Measurements from ENCODE around the gene RPRD1B. TPM values are rescaled to one million over a fixed set of nuclear protein-coding genes. Genes with fewer than 3 reads are reported as not detected.

RPRD1B gene
- total RNA-seq, 1 donor from 2014 or later, result 25.6 TPM

DNA sequence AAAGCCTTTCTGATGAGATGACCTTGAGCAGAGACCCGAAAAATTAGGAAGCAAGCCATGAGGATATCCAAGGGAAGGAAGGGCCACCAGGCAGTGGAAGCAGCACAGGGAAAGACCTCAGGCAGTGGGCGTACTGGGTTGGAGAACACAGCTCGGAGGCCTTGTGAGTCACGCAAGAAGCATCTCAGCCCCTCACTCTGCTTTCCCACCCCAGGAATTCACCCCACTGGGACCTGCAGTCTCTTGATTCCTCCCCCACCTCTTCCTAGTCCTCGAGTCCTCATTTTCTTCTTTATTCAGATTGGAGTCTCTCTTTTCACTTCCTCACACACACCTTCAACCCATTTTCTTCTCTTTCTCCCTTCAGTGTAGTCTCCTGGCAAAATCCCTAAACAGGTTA is 27.0 kb downstream of the RPRD1B start:
- no peak overlapping the region for H3K27ac ChIP-seq
- H3K4me1 ChIP-seq, result peaks cover 2% of the 10 kb centered on the region
- H3K4me3 ChIP-seq, result no peak overlapping the region
- DNase-seq (no peak), ATAC-seq (no peak)
- H3K27me3 ChIP-seq (ENCODE audit: low read depth), result no peaks in the 10 kb centered on the region
- H3K9me3 ChIP-seq, result no peaks in the 10 kb centered on the region
- peaks cover 78% of the 10 kb centered on the region for H3K36me3 ChIP-seq
- intact Hi-C loops (cut with DNase I), result no loop called here
- TF ChIP-seq, protein P1, sequence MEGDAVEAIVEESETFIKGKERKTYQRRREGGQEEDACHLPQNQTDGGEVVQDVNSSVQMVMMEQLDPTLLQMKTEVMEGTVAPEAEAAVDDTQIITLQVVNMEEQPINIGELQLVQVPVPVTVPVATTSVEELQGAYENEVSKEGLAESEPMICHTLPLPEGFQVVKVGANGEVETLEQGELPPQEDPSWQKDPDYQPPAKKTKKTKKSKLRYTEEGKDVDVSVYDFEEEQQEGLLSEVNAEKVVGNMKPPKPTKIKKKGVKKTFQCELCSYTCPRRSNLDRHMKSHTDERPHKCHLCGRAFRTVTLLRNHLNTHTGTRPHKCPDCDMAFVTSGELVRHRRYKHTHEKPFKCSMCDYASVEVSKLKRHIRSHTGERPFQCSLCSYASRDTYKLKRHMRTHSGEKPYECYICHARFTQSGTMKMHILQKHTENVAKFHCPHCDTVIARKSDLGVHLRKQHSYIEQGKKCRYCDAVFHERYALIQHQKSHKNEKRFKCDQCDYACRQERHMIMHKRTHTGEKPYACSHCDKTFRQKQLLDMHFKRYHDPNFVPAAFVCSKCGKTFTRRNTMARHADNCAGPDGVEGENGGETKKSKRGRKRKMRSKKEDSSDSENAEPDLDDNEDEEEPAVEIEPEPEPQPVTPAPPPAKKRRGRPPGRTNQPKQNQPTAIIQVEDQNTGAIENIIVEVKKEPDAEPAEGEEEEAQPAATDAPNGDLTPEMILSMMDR (IDR thresholded peaks at IDR 0.05), result no peak

DNA sequence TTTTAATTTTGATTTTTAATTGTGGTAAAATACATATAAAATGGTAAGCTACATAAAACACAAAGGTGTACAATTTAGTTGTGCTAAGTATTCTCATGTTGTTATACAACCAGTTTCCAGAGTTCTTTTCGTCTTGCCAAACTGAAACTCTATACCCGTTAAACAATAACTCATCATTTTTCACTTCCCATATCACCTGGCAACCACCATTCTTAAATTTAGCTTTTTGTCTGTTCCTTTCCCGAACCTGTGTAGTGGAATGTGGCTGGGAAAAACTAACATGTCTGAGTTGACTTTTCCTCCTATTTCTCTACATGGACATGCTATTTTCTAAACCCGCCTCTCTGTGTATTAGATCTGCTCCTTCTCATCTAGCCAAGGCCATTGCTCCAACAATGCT is 27.6 kb downstream of the RPRD1B start:
- H3K4me3 ChIP-seq, result no peak overlapping the region
- DNase-seq (no peak), ATAC-seq (no peak)
- H3K27me3 ChIP-seq (ENCODE audit: low read depth), result no peaks in the 10 kb centered on the region
- H3K36me3 ChIP-seq, result peaks cover 84% of the 10 kb centered on the region
- no peak overlapping the region for H3K27ac ChIP-seq
- no peaks in the 10 kb centered on the region for H3K9me3 ChIP-seq
- intact Hi-C loops (cut with DNase I), result no loop called here
- H3K4me1 ChIP-seq, result no peaks in the 10 kb centered on the region
- TF ChIP-seq, protein P1 (IDR thresholded peaks at IDR 0.05), result no peak

DNA sequence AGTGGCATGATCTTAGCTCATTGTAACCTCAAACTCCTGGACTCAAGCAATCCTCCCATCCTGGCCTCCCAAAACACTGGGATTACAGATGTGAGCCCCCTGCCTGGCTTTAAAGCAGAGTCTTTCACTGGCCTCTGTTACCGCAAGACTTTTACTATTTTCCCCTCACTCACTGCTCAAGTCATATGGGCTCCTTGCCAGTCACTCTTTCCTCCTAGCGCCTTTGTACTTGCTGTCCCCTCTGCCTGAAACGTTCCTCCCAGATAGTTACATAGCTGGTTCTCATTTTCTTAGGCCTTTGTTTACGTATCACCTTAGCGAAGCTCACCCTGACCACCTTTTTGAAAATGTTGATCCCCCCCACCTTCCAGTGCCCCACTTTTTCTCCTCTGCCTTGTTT is 29.3 kb downstream of the RPRD1B start:
- DNase-seq (no peak), ATAC-seq (no peak)
- no peak overlapping the region for H3K4me3 ChIP-seq
- H3K36me3 ChIP-seq, result peaks cover 96% of the 10 kb centered on the region
- intact Hi-C loops (cut with DNase I), result no loop called here
- no peak overlapping the region for H3K27ac ChIP-seq
- H3K4me1 ChIP-seq, result no peaks in the 10 kb centered on the region
- TF ChIP-seq, protein P1 (IDR thresholded peaks at IDR 0.05), result no peak
- H3K9me3 ChIP-seq, result no peaks in the 10 kb centered on the region
- H3K27me3 ChIP-seq (ENCODE audit: low read depth), result no peaks in the 10 kb centered on the region

DNA sequence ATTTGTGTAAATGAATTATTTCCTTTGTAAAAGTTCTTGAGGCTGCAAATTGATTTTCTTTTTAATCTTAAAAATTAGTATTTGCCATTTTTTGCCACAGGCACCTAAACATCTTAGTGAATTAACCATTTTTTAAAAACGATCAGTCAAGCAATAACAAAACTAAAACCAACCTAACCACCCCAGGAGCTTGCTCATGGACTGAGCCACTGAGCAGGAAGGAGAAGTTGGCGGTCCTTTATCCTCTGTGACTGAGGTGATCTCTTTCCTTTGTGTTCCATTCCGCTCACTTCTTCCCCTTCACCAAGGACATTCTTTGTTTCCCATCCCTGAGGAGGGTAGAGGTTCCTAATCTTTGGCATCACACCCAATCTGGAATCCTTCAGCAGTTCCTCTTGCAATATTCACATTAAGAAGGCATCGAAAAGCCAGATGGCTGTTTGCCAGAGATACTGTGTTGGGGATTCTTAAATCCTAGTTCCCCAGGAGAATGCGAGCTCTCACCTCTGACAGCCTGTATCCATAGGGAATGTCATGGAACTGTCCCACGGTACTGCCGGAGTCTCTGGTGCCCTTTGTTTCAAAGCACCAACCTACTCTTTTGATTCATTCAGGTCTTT is 30.5 kb downstream of the RPRD1B start:
- Histone ChIP-seq H3K4me3 (no peak overlapping the region), H3K36me3 (peaks cover 96% of the 10 kb centered on the region), H3K9me3 (no peaks in the 10 kb centered on the region), H3K4me1 (no peaks in the 10 kb centered on the region), H3K27ac (no peak overlapping the region), H3K27me3 (ENCODE audit: low read depth) (no peaks in the 10 kb centered on the region)
- DNase-seq (no peak), ATAC-seq (no peak)
- intact Hi-C loops (cut with DNase I), result no loop called here
- TF ChIP-seq, protein P1 (IDR thresholded peaks at IDR 0.05), result no peak

DNA sequence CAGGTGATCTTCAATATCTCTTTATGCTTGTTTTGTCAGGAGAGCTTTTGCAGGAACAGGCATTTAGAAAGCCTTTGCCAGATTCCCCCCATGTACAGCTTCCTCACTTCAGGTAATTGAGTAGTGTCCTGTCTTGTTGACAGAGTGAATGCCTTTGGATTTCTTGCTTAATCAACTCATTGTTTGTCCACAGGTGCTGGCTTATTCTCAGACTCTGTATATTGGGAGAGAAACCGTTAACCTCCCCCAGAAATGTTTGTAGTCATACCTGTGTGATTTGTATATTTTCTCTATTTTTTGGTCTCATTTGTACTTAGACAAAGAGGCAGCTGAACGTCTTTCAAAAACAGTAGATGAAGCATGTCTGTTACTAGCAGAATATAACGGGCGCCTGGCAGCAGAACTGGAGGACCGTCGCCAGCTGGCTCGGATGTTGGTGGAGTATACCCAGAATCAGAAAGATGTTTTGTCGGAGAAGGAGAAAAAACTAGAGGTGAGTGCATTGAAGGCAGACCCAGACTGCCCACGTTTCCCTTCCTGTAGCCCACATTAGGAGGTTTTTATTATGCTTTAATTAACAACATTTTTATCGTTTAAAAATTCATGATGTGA is 32.3 kb downstream of the RPRD1B start:
- DNase-seq, result no peak
- no peak overlapping the region for H3K4me3 ChIP-seq

More for the DNA sequence above, 32.3 kb downstream of the RPRD1B start:
- no peak for ATAC-seq
- Histone ChIP-seq H3K9me3 (no peaks in the 10 kb centered on the region), H3K4me1 (no peaks in the 10 kb centered on the region), H3K36me3 (peaks cover 96% of the 10 kb centered on the region), H3K27ac (no peak overlapping the region), H3K27me3 (ENCODE audit: low read depth) (no peaks in the 10 kb centered on the region)
- intact Hi-C loops (cut with DNase I), result no loop called here
- TF ChIP-seq, protein P1 (IDR thresholded peaks at IDR 0.05), result no peak
